GM19043 (cell line): Measurements from ENCODE around the gene TRIM17.
"Not testable (repeated sequence)": the region's sequence is repeated elsewhere in the genome, so short reads cannot be mapped to it uniquely, and the experiment has no call there.

Source experiments
- ATAC-seq: cut with Tn5 transposase; IDR thresholded peaks from one replicate; pipeline ENCODE4 v1.9.1; 2021; ENCODE audit warnings: low read depth; ENCODE audit not compliant: unreplicated experiment

TRIM17 gene

GRCh38 chr1:228452194-228453021, 35.7 kb upstream of the TRIM17 start:
- ATAC-seq: no peak

- no peak for ATAC-seq
These were observed 33.5 kb upstream of the TRIM17 start for GRCh38 chr1:228450200-228450599.

- no peak for ATAC-seq
These were observed 31.7 kb upstream of the TRIM17 start for GRCh38 chr1:228448372-228448771.

GRCh38 chr1:228446852-228447251, 30.2 kb upstream of the TRIM17 start:
- ATAC-seq: no peak

DNA sequence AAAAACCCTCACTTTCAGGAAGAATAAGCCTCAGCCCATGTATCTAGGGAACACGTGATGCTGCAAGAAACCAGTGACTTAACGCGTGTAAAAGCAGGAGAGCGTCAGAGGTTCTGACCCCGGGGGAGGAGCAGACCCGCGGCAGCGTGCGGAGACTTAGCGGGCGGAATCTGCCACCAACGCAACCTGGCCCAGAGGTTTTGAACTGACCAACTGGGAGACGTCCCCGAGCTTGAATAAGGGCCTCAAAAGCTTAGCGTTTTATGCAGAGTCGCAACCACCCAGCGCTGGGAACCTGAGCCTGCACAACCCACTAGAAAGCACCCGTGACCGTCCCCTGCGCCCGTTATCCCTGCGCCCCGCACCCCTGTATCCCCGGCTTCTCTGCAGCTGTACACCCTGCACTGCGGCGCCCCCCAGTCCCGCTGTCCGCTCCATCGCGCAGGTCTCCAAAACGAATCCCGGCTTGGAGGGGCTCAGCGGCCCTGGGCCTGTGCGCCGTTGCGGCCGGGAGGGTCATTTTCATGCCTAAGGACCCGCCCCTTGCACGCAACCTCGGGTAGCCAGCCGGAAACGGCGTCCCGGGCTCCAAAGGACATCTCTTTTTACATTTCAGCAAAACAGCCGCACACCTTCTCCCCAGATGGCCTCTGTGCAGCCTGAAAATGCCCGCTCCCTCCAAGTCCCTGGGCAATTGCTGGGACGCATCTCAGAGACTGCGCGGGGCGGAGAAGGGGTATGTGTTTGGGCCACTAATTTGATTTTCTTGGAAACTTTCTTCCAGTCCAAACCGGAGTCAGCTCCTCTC, 29.4 kb upstream of the TRIM17 start:
- ATAC-seq: peak; percentile 63

DNA sequence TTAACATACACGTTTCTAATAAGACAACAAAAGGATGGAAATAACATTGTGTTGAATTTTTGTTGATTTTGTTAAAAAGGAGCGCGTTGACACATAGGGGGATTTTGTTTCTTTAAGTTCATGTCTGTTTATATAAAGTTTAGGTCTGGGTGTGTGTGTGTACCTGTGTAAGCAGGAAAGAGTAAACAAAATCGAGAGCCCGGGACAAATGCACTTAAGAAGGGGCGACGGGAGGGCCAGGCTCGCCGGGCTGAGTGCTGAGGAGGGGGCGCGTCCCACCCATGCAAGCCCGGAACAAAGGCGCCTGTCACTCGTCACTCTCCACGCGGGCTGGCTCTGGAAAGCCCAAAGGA, 28.8 kb upstream of the TRIM17 start:
- ATAC-seq: no peak

- no peak for ATAC-seq
These were observed 26.7 kb upstream of the TRIM17 start for GRCh38 chr1:228443395-228443794.

DNA sequence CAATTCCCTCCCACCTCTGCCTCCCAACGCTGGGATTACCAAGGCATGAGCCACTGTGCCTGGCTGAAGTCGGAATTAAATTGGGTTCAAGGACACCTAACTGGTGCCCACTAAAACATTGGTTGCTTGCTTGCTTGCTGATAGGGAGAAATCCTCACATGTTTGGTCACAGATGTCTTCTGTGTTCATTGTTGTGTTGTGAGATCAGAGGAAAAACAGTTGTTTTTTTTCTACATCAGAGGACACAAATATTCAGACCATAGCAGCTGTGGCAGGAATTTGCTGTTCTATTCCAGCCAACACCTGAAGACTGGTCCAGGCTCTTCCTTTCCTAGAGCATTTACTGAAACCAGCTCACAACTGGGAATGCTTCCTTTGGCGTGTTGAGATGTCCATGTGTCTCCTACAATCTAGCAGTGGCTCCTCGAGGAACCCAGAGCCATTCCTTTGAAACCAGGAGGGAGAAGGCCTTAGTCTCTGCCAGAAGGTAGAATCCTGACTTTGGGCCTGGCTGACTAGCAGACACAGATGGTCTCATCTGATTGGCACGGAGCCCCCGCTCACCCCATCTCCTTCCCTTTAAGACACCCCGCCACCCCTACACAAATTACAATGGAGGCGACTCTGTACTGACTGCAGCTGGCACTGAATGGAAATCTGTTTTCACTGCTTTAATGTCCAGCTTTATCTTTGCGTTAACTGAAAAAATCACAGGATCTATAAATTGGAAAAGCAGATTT, 24.3 kb upstream of the TRIM17 start:
- ATAC-seq: no peak

- no peak for ATAC-seq
These were observed 21.6 kb upstream of the TRIM17 start for GRCh38 chr1:228438266-228438665.

DNA sequence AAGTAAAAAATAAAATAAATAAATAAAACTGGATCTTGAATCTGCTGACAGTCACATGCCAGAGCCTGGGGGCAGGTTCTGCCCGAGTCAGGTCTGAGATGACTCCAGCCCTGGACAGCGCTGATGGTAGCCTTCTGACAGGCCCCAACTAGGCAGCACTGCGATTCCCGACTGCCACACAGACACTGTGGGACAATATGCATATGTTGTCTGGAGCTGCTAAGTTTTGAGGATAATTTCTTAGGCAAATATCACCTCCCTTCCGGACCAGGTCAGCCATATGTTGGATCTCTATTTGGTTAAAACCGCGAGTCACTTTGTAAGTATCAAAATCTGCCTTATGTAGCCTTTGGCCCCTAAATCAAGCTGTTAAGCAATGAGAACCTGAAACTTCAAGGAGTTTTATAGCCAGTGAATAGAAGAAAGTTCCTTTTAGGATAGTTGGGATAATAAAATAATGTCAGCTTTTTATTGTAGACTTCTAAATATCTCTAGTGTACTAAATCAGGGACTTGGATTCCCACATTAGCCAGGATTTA, 20.8 kb upstream of the TRIM17 start:
- no peak for ATAC-seq

DNA sequence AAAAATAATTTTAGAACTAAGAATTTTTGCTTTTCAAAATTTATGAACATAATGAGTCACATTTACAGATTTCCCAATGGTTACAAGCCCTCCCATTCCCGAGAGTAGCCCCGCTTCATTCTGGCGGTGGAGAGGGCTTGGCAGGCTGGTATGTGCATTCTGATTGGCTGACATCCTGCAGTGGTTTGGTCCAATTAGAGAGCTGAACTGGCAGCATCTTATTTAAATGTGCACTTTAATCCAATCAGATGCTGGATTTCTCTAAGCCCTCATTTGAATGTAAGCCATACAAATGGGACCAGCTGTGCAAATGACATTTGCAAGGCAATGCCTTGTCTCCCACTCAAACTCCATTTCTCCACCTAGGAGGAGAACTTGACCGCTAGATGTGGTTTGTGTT, 18.0 kb upstream of the TRIM17 start:
- no peak for ATAC-seq

- ATAC-seq: not testable (repeated sequence)
These were observed 16.8 kb upstream of the TRIM17 start for GRCh38 chr1:228433337-228434053.

DNA sequence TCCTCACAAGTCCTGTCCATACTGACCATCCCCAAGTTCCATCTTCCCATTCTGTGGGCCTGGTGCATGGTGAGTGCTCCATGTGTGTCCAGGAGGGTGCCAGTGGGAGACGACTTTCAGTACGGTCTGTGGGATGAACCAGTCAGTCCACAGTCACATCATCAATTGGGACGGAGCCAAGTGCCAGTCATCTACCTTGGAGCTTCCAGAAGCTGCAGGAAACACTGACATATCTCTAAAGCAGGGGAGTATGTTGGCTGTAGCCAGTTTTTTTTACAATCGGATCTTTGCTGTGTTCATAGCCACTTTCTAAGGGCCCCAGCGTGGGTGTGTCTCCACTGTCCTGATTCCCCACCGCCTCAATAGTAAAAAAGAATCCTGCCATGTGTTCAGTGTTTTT, 13.6 kb upstream of the TRIM17 start:
- no peak for ATAC-seq

GRCh38 chr1:228429698-228430097, 13.0 kb upstream of the TRIM17 start:
- no peak for ATAC-seq

GRCh38 chr1:228429007-228429406, 12.3 kb upstream of the TRIM17 start:
- ATAC-seq: no peak

GRCh38 chr1:228428412-228428811, 11.8 kb upstream of the TRIM17 start:
- no peak for ATAC-seq

- no peak for ATAC-seq
These were observed 10.0 kb upstream of the TRIM17 start for GRCh38 chr1:228426518-228427175.

- ATAC-seq: no peak
These were observed 8.3 kb upstream of the TRIM17 start for GRCh38 chr1:228424685-228425660.
